Transverse colon (tissue), 4 donors: ENCODE data around the gene PRKCQ. TPM values are rescaled to one million over a fixed set of nuclear protein-coding genes. Genes with fewer than 3 reads are reported as not detected.

Experiments used
- DNase-seq: peaks from one replicate; pipeline ENCODE4 v3.0.0-alpha.2; 2019
- H3K27ac ChIP-seq, 4 donors: fragments of 200-600 bp; sonication (generic); 2 replicates each; pipeline ENCODE4 v1.5.1; 2016 to 2018; ENCODE audit warnings: inconsistent platforms in 4 of 4
- H3K27me3 ChIP-seq: fragments of 200-600 bp; sonication (generic); 2 replicates; pipeline ENCODE4 v1.5.1; 2017; ENCODE audit warnings: inconsistent platforms
- H3K36me3 ChIP-seq, 4 donors: fragments of 200-600 bp; sonication (generic); 2 replicates each; pipeline ENCODE4 v1.5.1; 2017 to 2019; ENCODE audit warnings: inconsistent platforms in 4 of 4
- H3K4me1 ChIP-seq, 4 donors: fragments of 200-600 bp; sonication (generic); 2 replicates each; pipeline ENCODE4 v1.5.1; 2017 to 2020; ENCODE audit warnings: inconsistent platforms in 4 of 4
- H3K4me3 ChIP-seq, 4 donors: fragments of 200-600 bp; sonication (generic); 1 replicate in 1 of 4; 2 replicates in 3 of 4; pipeline versions ENCODE4 v1.5.1 to v1.6.1; 2017 to 2019; ENCODE audit warnings: inconsistent platforms in 4 of 4
- H3K9me3 ChIP-seq, 2 donors: fragments of 200-600 bp; sonication (generic); 2 replicates each; pipeline ENCODE4 v1.5.1; 2017 to 2019; ENCODE audit warnings: inconsistent platforms in 2 of 2
- EP300 ChIP-seq: sonication (generic); formaldehyde crosslinking; IDR thresholded peaks from one replicate; pipeline ENCODE4 v1.6.1; 2017; ENCODE audit warnings: antibody characterized with exemption, low read depth
- POLR2A ChIP-seq: fragments of 450-650 bp; IDR thresholded peaks from one replicate; pipeline ENCODE4 v1.6.1; 2016; ENCODE audit warnings: antibody characterized with exemption, mild to moderate bottlenecking, moderate library complexity
- POLR2AphosphoS5 ChIP-seq, 3 donors: sonication (generic); formaldehyde crosslinking; IDR thresholded peaks; one replicate each; pipeline ENCODE4 v1.6.1; 2016; ENCODE audit warnings: antibody characterized with exemption in 3 of 3
- WGBS, 2 donors: methylation state at CpG; one replicate each; pipeline ENCODE4 v1.1.5; 2018; ENCODE audit warnings: low coverage in 1 of 2; 5-methylcytosine and 5-hydroxymethylcytosine counted together
- in situ Hi-C, 4 donors: fragments of 200-750 bp; cut with MboI; loops; one replicate each; pipeline versions ENCODE4 v1.15.0 to v1.15.1; 2017; ENCODE audit warnings: low sequenced_read_pairs in 3 of 4, low pct_ligation_motif_present in 1 of 4, low pct_unique_long_range_greater_than_20kb in 1 of 4
- intact Hi-C: fragments of 100-400 bp; cut with DNase I; formaldehyde crosslinking; loops from one replicate; pipeline ENCODE4 v1.15.1; 2023; ENCODE audit warnings: low total_unique reads
- total RNA-seq, 4 donors: library from RNA; depleted of rRNA; stranded (reverse); fragments of >200 nt; gene quantifications; one replicate each; pipeline ENCODE4 v1.1.0, GENCODE V29; 2016
- TF ChIP-seq, protein P1 (sequence below), 5 experiments: fragments of 200-600 bp in 3 of 5; fragments of 450-650 bp in 2 of 5; sonication (generic) in 3 of 5; IDR thresholded peaks; 1 replicate in 2 of 5; 2 replicates in 3 of 5; pipeline ENCODE4 v1.5.1; 2016 to 2017; ENCODE audit warnings: antibody characterized with exemption in 5 of 5, inconsistent platforms in 3 of 5, mild to moderate bottlenecking in 2 of 5, moderate library complexity in 1 of 5

PRKCQ gene
- total RNA-seq, 4 donors from 2014 or later: 0.60 to 2.7 (median 1.2) TPM

DNA sequence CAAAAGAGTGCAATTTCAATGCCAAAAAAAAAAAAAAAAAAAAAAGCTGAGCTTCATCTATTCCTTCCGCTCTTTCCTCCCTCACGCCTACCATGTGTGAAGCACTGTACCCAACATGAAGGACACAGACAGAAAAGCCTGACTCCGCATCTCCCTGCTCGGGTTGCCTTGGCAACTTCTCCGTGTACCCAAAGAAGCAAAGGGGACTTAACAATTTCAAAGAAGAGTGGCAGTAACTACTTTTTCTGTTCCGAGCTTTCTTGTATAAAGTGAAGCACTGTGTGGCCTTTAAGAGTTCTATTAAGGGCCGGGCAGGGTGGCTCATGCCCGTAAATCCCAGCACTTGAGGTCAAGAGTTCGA lies 177.7 kb downstream of the PRKCQ start:
- no peak overlapping the region for H3K27ac ChIP-seq
- no peaks in the 10 kb centered on the region for H3K27me3 ChIP-seq
- in situ Hi-C loops: loop anchor here in 2 of 4 donors (5.0 to 25.0 kb wide), 2 partner anchors 260 to 295 kb away; no protein-coding TSS in a partner anchor
- H3K9me3 ChIP-seq: no peaks in the 10 kb centered on the region
- no peak overlapping the region for H3K4me3 ChIP-seq
- intact Hi-C loops: loop anchor here (5.0 kb wide), 1 partner anchor 295 kb away; no protein-coding TSS in a partner anchor
- peaks cover 0 to 11% (median 2%) of the 10 kb centered on the region in 4 donors for H3K4me1 ChIP-seq
- TF ChIP-seq EP300: no peak
- DNase-seq: no peak
- no peaks in the 10 kb centered on the region for H3K36me3 ChIP-seq
- whole genome bisulfite sequencing, 2 donors: 52 to 64% methylated on average over 5 to 9 of the region's 9 CpGs

DNA sequence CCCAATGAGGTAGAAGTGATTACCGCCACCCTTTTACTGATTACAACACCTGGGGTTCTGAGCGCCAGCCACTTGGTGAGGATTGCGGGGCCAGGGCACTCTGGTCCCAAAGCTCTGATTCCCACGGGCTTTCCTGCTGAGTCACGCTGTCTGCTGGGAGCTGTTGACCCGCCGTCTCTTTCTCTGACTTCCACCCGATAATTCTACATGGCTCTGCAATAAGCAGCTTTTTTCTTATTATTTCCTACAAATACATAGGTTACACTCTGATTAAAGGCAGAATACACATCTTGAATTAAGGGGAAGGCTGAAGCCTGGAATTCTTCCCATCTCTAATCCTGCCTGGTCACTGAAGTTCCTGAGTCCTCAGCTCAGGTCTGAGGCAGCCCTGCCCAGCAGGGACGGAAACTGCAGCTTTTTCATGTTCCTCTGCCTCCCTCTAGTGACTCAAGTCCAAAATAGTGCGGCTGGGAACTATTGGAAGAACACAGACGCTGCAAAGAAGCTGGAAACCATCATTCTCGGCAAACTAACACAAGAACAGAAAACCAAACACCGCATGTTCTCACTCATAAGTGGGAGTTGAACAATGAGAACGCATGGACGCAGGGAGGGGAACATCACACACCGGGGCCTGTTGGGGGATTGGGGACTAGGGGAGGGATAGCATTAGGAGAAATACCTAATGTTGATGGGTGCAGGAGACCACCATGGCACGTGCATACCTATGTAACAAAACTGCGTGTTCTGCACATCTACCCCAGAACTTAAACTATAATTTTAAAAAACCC lies 178.3 kb downstream of the PRKCQ start:
- Histone ChIP-seq H3K4me3 (peak overlapping the region in 3 of 4 donors; percentile 24 to 49 (median 27)), H3K36me3 (no peaks in the 10 kb centered on the region), H3K27ac (peak overlapping the region in 3 of 4 donors; percentile 18 to 42 (median 30)), H3K9me3 (no peaks in the 10 kb centered on the region), H3K4me1 (peaks cover 0 to 11% (median 2%) of the 10 kb centered on the region in 4 donors), H3K27me3 (no peaks in the 10 kb centered on the region)
- intact Hi-C loops (loop anchor here (1.0 to 5.0 kb wide), 2 partner anchors 199 to 294 kb away; partner anchors contain the start of gene PFKFB3), in situ Hi-C loops (loop anchor here in 2 of 4 donors (5.0 to 25.0 kb wide), 2 partner anchors 261 to 294 kb away; no protein-coding TSS in a partner anchor)
- 8 to 17% methylated on average over 2 to 18 of the region's 18 CpGs for WGBS, 2 donors
- TF ChIP-seq, protein P1, sequence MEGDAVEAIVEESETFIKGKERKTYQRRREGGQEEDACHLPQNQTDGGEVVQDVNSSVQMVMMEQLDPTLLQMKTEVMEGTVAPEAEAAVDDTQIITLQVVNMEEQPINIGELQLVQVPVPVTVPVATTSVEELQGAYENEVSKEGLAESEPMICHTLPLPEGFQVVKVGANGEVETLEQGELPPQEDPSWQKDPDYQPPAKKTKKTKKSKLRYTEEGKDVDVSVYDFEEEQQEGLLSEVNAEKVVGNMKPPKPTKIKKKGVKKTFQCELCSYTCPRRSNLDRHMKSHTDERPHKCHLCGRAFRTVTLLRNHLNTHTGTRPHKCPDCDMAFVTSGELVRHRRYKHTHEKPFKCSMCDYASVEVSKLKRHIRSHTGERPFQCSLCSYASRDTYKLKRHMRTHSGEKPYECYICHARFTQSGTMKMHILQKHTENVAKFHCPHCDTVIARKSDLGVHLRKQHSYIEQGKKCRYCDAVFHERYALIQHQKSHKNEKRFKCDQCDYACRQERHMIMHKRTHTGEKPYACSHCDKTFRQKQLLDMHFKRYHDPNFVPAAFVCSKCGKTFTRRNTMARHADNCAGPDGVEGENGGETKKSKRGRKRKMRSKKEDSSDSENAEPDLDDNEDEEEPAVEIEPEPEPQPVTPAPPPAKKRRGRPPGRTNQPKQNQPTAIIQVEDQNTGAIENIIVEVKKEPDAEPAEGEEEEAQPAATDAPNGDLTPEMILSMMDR (IDR thresholded peaks at IDR 0.05): peak; percentile 66 to 89 (median 73)
- no peak for TF ChIP-seq POLR2AphosphoS5 (IDR thresholded peaks at IDR 0.05)
- peak; percentile 73 for DNase-seq

DNA sequence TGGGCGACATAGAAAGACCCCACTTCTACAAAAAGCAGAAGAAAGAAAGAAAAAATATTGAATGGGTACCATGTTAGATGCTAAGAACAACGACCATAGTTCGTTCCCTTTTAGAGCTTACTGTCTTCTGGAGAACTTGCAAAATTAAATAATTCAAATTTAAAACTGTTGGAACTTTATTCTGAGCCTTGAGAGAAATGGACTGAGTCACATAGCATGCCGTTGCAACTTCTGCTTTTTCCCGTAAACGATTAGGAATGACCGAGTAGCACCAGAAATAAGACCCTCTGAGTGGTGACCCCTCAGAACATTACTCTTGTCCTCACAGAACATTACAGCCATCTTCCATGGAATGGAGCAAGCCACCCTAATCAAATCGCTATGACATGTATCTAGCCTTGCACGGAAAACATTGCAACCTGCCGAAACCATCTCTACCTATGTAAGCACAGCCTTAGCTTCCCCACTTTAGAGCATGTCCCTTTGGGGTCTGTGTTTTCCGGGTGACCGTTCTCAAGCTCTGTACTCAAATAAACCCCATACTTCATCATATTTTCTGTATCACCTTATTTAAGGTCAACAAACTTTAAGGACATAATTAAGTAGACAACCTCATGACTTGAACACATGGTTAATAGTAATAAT lies 179.1 kb downstream of the PRKCQ start:
- no peaks in the 10 kb centered on the region for H3K36me3 ChIP-seq
- peak overlapping the region in 1 of 4 donors; percentile 14 for H3K27ac ChIP-seq
- peaks cover 0 to 11% (median 2%) of the 10 kb centered on the region in 4 donors for H3K4me1 ChIP-seq
- H3K9me3 ChIP-seq: no peaks in the 10 kb centered on the region
- TF ChIP-seq EP300: no peak
- H3K27me3 ChIP-seq: no peaks in the 10 kb centered on the region
- H3K4me3 ChIP-seq: no peak overlapping the region
- intact Hi-C loops: loop anchor here (1.0 to 5.0 kb wide), 2 partner anchors 199 to 294 kb away; partner anchors contain the start of gene PFKFB3
- in situ Hi-C loops: loop anchor here in 2 of 4 donors (5.0 to 25.0 kb wide), 2 partner anchors 261 to 294 kb away; no protein-coding TSS in a partner anchor
- 79 to 81% methylated on average over 11 to 12 of the region's 12 CpGs for WGBS, 2 donors
- no peak for DNase-seq

GRCh38 chr10:6400331-6400730 lies 179.7 kb downstream of the PRKCQ start:
- Histone ChIP-seq H3K27me3 (no peaks in the 10 kb centered on the region), H3K4me3 (no peak overlapping the region), H3K27ac (peak overlapping the region in 1 of 4 donors; percentile 14), H3K9me3 (no peaks in the 10 kb centered on the region), H3K36me3 (no peaks in the 10 kb centered on the region), H3K4me1 (peaks cover 0 to 11% (median 2%) of the 10 kb centered on the region in 4 donors)
- WGBS, 2 donors: 92 to 97% methylated on average over 6 to 7 of the region's 7 CpGs
- no peak for DNase-seq
- in situ Hi-C loops (loop anchor here in 2 of 4 donors (5.0 to 25.0 kb wide), 2 partner anchors 262 to 293 kb away; no protein-coding TSS in a partner anchor), intact Hi-C loops (loop anchor here (5.0 kb wide), 1 partner anchor 293 kb away; no protein-coding TSS in a partner anchor)
- TF ChIP-seq EP300: no peak
- TF ChIP-seq POLR2A: no peak
- TF ChIP-seq, protein P1 (IDR thresholded peaks at IDR 0.05): no peak
- no peak for TF ChIP-seq POLR2AphosphoS5 (IDR thresholded peaks at IDR 0.05)
